Heart right ventricle (tissue), 16 donors: Measurements from ENCODE around the gene SCTR. TPM values are rescaled to one million over a fixed set of nuclear protein-coding genes. Genes with fewer than 3 reads are reported as not detected.

Experiments used
- ATAC-seq, 8 donors: fragments of 200-7000 bp; cut with Tn5 transposase; one replicate each; pipeline ENCODE4 v1.9.1; 2020; ENCODE audit warnings: mild to moderate bottlenecking in 8 of 8, moderate library complexity in 8 of 8, moderate number of reproducible peaks in 1 of 8
- DNase-seq, 2 donors: peaks; one replicate each; pipeline ENCODE4 v3.0.0-alpha.2; 2020
- H3K27ac ChIP-seq, 10 donors: fragments of 200-600 bp; sonication (generic) in 2 of 10; one replicate each; pipeline versions ENCODE4 v1.5.0 to v1.8.0; 2020 to 2022; ENCODE audit warnings: mild to moderate bottlenecking in 3 of 10
- H3K27me3 ChIP-seq, 7 donors: fragments of 200-600 bp; one replicate each; pipeline ENCODE4 v1.8.0; 2021 to 2022; ENCODE audit warnings: mild to moderate bottlenecking in 2 of 7
- H3K36me3 ChIP-seq, 9 donors: fragments of 200-600 bp; sonication (generic) in 1 of 9; one replicate each; pipeline versions ENCODE4 v1.5.0 to v1.8.0; 2020 to 2022; ENCODE audit warnings: mild to moderate bottlenecking in 2 of 9
- H3K4me1 ChIP-seq, 9 donors: fragments of 200-600 bp; sonication (generic) in 1 of 9; one replicate each; pipeline versions ENCODE4 v1.5.0 to v1.8.0; 2020 to 2022; ENCODE audit warnings: mild to moderate bottlenecking in 4 of 9
- H3K4me3 ChIP-seq, 10 donors: fragments of 200-600 bp; sonication (generic) in 2 of 10; one replicate each; pipeline versions ENCODE4 v1.5.0 to v1.8.0; 2020 to 2022; ENCODE audit warnings: mild to moderate bottlenecking in 7 of 10, moderate library complexity in 2 of 10
- H3K9me3 ChIP-seq, 11 donors: fragments of 200-600 bp in 10 of 11; sonication (generic) in 2 of 11; one replicate each; pipeline versions ENCODE4 v1.5.0 to v1.8.0; 2013 to 2022; ENCODE audit warnings: mild to moderate bottlenecking in 2 of 11, control low read depth in 1 of 11, moderate library complexity in 1 of 11
- CTCF ChIP-seq, 9 donors: fragments of 200-600 bp; sonication (generic) in 2 of 9; IDR thresholded peaks; one replicate each; pipeline versions ENCODE4 v1.5.0 to v1.8.0; 2021 to 2022; ENCODE audit warnings: antibody characterized with exemption in 9 of 9, mild to moderate bottlenecking in 5 of 9, moderate library complexity in 1 of 9
- WGBS, 2 donors: extraction: QIAGEN DNeasy Blood & Tissue Kit; methylation state at CpG; one replicate each; pipeline ENCODE4 v1.1.7; 2013; ENCODE audit warnings: inconsistent platforms in 1 of 2; 5-methylcytosine and 5-hydroxymethylcytosine counted together
- intact Hi-C, 10 donors: fragments of 100-400 bp; cut with DNase I; formaldehyde crosslinking; loops; one replicate each; pipeline versions ENCODE4 v1.11.1 to v1.14.2; 2022
- polyA plus RNA-seq, 2 donors: library from polyadenylated mRNA; stranded (reverse); fragments of 200-250 nt; gene quantifications; one replicate each; pipeline ENCODE4 v1.2.3, GENCODE V29; 2013
- total RNA-seq, 10 donors: library from RNA; stranded (reverse); fragmentation: NEBNext Ultra II Directional in 3 of 10; extraction: Animal tissue kit (Norgen Biotek cat#: 25700) in 3 of 10; gene quantifications; one replicate each; pipeline versions ENCODE4 v1.2.1 to v1.2.4, GENCODE V29; 2021 to 2023
- donor health status: Arrhythmogenic right ventricular cardiomyopathy.
- donor health status: ischemic (EF 13 %, LVEDD 7.1; RV severe dilation, severe dysfunction).
- donor health status: healthy with polysubstance abuse.
- donor health status: DM: no; HTN: yes; CAD: no.
- donor health status: DM: no; HTN: no; CAD: no.
- donor health status: ischemic (EF 25% LVEDD 6.9; RV normal size, moderate dysfunction).
- donor health status: ischemic (EF 25% LVEDD 5.7; RV mildly dilated, moderate dysfunction).
- donor health status: healthy.
- donor health status: DM: yes; HTN: yes; CAD: no.
- donor health status: Ischemic cardiomyopathy.
- donor health status: ischemic (EF 35%, LVEDD 5.7; RV mildly dilated, moderate dysfunction).
- donor health status: nonischemic (EF 11% LVEDD 7.7; RV severe dilation, severe dysfunction).
- donor health status: DM: yes; HTN: yes; CAD: no.
- donor health status: PGD.
- donor health status: ischemic (EF 29% LVEDD 5.4; RV normal size, mild dysfunction).
- donor health status: nonischemic (EF 23%, LVEDD 6.1; RV moderate dilation, normal function).

SCTR gene
- total and polyA plus RNA-seq, 12 donors, result 0.10 to 1.4 (median 0.57) TPM; not detected in 2

GRCh38 chr2:119520696-119521432, 3.4 kb downstream of the SCTR start:
- peaks cover 0 to 9% (median 0%) of the 10 kb centered on the region in 9 donors for H3K4me1 ChIP-seq
- no peak overlapping the region for H3K27ac ChIP-seq
- DNase-seq, result no peak
- TF ChIP-seq CTCF (IDR thresholded peaks at IDR 0.05), result no peak
- H3K36me3 ChIP-seq, result no peaks in the 10 kb centered on the region
- no peaks in the 10 kb centered on the region for H3K9me3 ChIP-seq
- 74 to 77% methylated on average over 3 of the region's 3 CpGs for WGBS, 2 donors
- H3K4me3 ChIP-seq, result no peak overlapping the region
- intact Hi-C loops, result loop anchor here in 2 of 10 donors (5.0 to 10.0 kb wide), 2 partner anchors 134 to 136 kb away; no protein-coding TSS in a partner anchor
- peaks cover 8 to 48% (median 44%) of the 10 kb centered on the region in 7 donors for H3K27me3 ChIP-seq
- ATAC-seq, result no peak

GRCh38 chr2:119519057-119519408, 5.2 kb downstream of the SCTR start:
- H3K36me3 ChIP-seq, result no peaks in the 10 kb centered on the region
- TF ChIP-seq CTCF (IDR thresholded peaks at IDR 0.05), result no peak
- H3K27me3 ChIP-seq, result peaks cover 5 to 35% (median 28%) of the 10 kb centered on the region in 7 donors
- DNase-seq, result no peak
- 92 to 97% methylated on average over 10 of the region's 10 CpGs for whole genome bisulfite sequencing, 2 donors
- H3K4me1 ChIP-seq, result peaks cover 0 to 9% (median 0%) of the 10 kb centered on the region in 9 donors
- H3K27ac ChIP-seq, result no peak overlapping the region
- no peak for ATAC-seq
- H3K4me3 ChIP-seq, result no peak overlapping the region
- intact Hi-C loops, result loop anchor here in 6 of 10 donors (5.0 to 10.0 kb wide), 5 partner anchors 116 to 146 kb away; no protein-coding TSS in a partner anchor
- no peaks in the 10 kb centered on the region for H3K9me3 ChIP-seq

- 84 to 92% methylated on average over 10 of the region's 10 CpGs for WGBS, 2 donors
- no peak for TF ChIP-seq CTCF (IDR thresholded peaks at IDR 0.05)
- DNase-seq (no peak), ATAC-seq (no peak)
- Histone ChIP-seq H3K9me3 (no peaks in the 10 kb centered on the region), H3K4me1 (peaks cover 0 to 6% (median 0%) of the 10 kb centered on the region in 9 donors), H3K36me3 (no peaks in the 10 kb centered on the region), H3K27ac (no peak overlapping the region), H3K4me3 (no peak overlapping the region), H3K27me3 (peaks cover 0 to 30% (median 23%) of the 10 kb centered on the region in 7 donors)
- intact Hi-C loops, result loop anchor here in 6 of 10 donors (5.0 to 10.0 kb wide), 5 partner anchors 116 to 146 kb away; no protein-coding TSS in a partner anchor
Measured at GRCh38 chr2:119518401-119519056, 5.8 kb downstream of the SCTR start.

GRCh38 chr2:119517433-119517832, 6.8 kb downstream of the SCTR start:
- ATAC-seq, result peak; percentile 29 to 77 (median 66)
- intact Hi-C loops, result loop anchor here in 7 of 10 donors (2.0 to 10.0 kb wide), 6 partner anchors 117 to 147 kb away; no protein-coding TSS in a partner anchor
- 33 to 45% methylated on average over 7 of the region's 7 CpGs for WGBS, 2 donors

More at GRCh38 chr2:119517433-119517832, 6.8 kb downstream of the SCTR start:
- Histone ChIP-seq H3K27ac (no peak overlapping the region), H3K9me3 (no peaks in the 10 kb centered on the region), H3K4me1 (peaks cover 0 to 5% (median 0%) of the 10 kb centered on the region in 9 donors), H3K4me3 (no peak overlapping the region), H3K36me3 (no peaks in the 10 kb centered on the region), H3K27me3 (peaks cover 0 to 19% (median 12%) of the 10 kb centered on the region in 7 donors)
- peak; percentile 26 to 73 (median 60) for TF ChIP-seq CTCF (IDR thresholded peaks at IDR 0.05)
- DNase-seq, result peak; percentile 36 to 53
